ENCODE results near the gene BCAS3.

DNA sequence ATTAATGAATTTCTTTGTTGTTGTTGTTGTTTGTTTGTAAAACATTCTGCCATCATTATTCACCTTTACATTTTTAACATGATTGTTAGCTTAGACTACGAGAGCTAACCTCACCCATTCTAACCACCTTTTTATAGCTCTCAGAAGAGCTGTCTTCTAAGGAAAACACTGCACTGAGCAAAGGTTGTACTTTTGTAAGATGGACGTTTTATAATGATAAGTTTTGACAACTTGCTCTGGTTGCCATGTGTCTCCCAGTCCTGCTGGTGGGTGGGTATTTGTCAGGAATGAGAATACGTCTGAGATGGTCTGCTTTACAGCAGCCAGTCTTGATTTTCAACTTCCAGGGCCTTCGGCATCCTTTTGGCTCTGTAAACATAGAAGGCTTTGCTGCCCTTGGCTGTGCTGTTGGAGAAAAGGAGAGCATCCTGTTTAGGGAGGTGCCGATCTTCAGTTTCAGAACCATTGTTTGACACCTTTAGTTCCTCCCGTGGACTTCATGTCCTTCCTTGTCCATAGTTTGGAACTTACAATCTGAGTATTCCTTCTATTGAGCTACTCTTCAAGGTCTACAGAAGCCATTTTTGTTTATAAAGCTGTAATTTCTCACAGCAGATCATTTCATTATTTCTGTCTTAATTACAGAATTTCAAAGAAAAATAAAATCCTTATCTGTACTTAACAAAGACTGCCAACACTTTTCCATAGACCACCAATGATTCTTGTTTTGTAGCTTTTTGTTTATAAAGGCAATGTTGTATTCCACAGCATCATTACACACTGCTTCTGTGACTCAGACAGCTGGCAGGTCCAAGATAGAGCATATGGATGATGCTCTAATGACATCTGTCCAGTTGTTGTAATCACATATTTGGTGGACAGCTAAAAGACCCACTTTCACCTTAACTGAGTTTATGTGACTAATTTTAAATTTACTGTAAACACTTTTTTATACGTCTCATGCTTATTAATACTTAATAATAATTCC, 451.9 kb downstream of the BCAS3 start:
- TF ChIP-seq, protein P1, sequence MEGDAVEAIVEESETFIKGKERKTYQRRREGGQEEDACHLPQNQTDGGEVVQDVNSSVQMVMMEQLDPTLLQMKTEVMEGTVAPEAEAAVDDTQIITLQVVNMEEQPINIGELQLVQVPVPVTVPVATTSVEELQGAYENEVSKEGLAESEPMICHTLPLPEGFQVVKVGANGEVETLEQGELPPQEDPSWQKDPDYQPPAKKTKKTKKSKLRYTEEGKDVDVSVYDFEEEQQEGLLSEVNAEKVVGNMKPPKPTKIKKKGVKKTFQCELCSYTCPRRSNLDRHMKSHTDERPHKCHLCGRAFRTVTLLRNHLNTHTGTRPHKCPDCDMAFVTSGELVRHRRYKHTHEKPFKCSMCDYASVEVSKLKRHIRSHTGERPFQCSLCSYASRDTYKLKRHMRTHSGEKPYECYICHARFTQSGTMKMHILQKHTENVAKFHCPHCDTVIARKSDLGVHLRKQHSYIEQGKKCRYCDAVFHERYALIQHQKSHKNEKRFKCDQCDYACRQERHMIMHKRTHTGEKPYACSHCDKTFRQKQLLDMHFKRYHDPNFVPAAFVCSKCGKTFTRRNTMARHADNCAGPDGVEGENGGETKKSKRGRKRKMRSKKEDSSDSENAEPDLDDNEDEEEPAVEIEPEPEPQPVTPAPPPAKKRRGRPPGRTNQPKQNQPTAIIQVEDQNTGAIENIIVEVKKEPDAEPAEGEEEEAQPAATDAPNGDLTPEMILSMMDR (IDR thresholded peaks at IDR 0.05; ENCODE audit: low read depth, low read length, missing input control), result no peak
- no peak for TF ChIP-seq MAX (IDR thresholded peaks at IDR 0.05)
- TF ChIP-seq TAF1 (conservative IDR thresholded peaks at IDR 0.05), result no peak
- TF ChIP-seq YY1 (IDR thresholded peaks at IDR 0.05), result no peak
- TF ChIP-seq EGR1 (IDR thresholded peaks at IDR 0.05; ENCODE audit: low read depth in 2 of 2), result no peak
- no peak for TF ChIP-seq SP1 (IDR thresholded peaks at IDR 0.05)
- TF ChIP-seq, protein P2, sequence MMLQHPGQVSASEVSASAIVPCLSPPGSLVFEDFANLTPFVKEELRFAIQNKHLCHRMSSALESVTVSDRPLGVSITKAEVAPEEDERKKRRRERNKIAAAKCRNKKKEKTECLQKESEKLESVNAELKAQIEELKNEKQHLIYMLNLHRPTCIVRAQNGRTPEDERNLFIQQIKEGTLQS (IDR thresholded peaks at IDR 0.05), result no peak
- TF ChIP-seq HNF4A (conservative IDR thresholded peaks at IDR 0.05), result no peak
- no peak for TF ChIP-seq REST (IDR thresholded peaks at IDR 0.05)
- TF ChIP-seq GABPA (IDR thresholded peaks at IDR 0.05 in 1 of 2, conservative IDR thresholded peaks at IDR 0.05 in 1 of 2), result no peak
- no peak for TF ChIP-seq RXRA (IDR thresholded peaks at IDR 0.05)
- TF ChIP-seq RAD21 (IDR thresholded peaks at IDR 0.05), result no peak
- TF ChIP-seq, protein P3, sequence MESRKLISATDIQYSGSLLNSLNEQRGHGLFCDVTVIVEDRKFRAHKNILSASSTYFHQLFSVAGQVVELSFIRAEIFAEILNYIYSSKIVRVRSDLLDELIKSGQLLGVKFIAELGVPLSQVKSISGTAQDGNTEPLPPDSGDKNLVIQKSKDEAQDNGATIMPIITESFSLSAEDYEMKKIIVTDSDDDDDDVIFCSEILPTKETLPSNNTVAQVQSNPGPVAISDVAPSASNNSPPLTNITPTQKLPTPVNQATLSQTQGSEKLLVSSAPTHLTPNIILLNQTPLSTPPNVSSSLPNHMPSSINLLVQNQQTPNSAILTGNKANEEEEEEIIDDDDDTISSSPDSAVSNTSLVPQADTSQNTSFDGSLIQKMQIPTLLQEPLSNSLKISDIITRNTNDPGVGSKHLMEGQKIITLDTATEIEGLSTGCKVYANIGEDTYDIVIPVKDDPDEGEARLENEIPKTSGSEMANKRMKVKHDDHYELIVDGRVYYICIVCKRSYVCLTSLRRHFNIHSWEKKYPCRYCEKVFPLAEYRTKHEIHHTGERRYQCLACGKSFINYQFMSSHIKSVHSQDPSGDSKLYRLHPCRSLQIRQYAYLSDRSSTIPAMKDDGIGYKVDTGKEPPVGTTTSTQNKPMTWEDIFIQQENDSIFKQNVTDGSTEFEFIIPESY (IDR thresholded peaks at IDR 0.05), result no peak
- TF ChIP-seq JUND (IDR thresholded peaks at IDR 0.05), result no peak
